ENCODE data around the gene VPS13D. TPM values are rescaled to one million over a fixed set of nuclear protein-coding genes. Genes with fewer than 3 reads are reported as not detected.

Gene VPS13D
- total and polyA plus RNA-seq, 2 donors from 2014 or later: 19.4 to 75.8 TPM

GRCh38 chr1:12181568-12181967, 48.3 kb upstream of the VPS13D start:
- Histone ChIP-seq H3K27me3 (ENCODE audit: control insufficient read depth, insufficient read depth, low read length) (no peaks in the 10 kb centered on the region), H3K9ac (ENCODE audit: low read length in 3 of 3) (no peak overlapping the region), H3K4me1 (ENCODE audit: control insufficient read depth in 2 of 3, insufficient read depth in 2 of 3, low read depth in 1 of 3, low read length in 3 of 3) (peaks cover 0 to 39% (median 0%) of the 10 kb centered on the region in 3 donors), H3K9me3 (ENCODE audit: control insufficient read depth in 2 of 3, insufficient read depth in 1 of 3, low read length in 3 of 3) (no peaks in the 10 kb centered on the region), H3K36me3 (ENCODE audit: control insufficient read depth in 2 of 3, insufficient read depth in 3 of 3, low read length in 3 of 3) (no peaks in the 10 kb centered on the region), H3K27ac (ENCODE audit: low read depth in 2 of 2, low read length in 2 of 2) (no peak overlapping the region), H3K4me3 (ENCODE audit: low read length in 3 of 3) (no peak overlapping the region)
- DNase-seq (no peak), FAIRE-seq (no peak)
- TF ChIP-seq CTCF (IDR thresholded peaks at IDR 0.05; ENCODE audit: borderline replicate concordance, extremely low read depth, insufficient read depth): no peak
- intact Hi-C loops (cut with DNase I): no loop called here

GRCh38 chr1:12182410-12182984, 47.3 kb upstream of the VPS13D start:
- no peak for FAIRE-seq

GRCh38 chr1:12183095-12183794, 46.6 kb upstream of the VPS13D start:
- Histone ChIP-seq H3K36me3 (ENCODE audit: control insufficient read depth in 2 of 3, insufficient read depth in 3 of 3, low read length in 3 of 3) (no peaks in the 10 kb centered on the region), H3K4me3 (ENCODE audit: low read length in 3 of 3) (no peak overlapping the region), H3K9me3 (ENCODE audit: control insufficient read depth in 2 of 3, insufficient read depth in 1 of 3, low read length in 3 of 3) (no peaks in the 10 kb centered on the region), H3K27ac (ENCODE audit: low read depth in 2 of 2, low read length in 2 of 2) (no peak overlapping the region), H3K27me3 (ENCODE audit: control insufficient read depth, insufficient read depth, low read length) (no peaks in the 10 kb centered on the region), H3K4me1 (ENCODE audit: control insufficient read depth in 2 of 3, insufficient read depth in 2 of 3, low read depth in 1 of 3, low read length in 3 of 3) (peaks cover 0 to 38% (median 0%) of the 10 kb centered on the region in 3 donors), H3K9ac (ENCODE audit: low read length in 3 of 3) (no peak overlapping the region)
- no peak for TF ChIP-seq CTCF (IDR thresholded peaks at IDR 0.05; ENCODE audit: borderline replicate concordance, extremely low read depth, insufficient read depth)
- peak; percentile 46 for FAIRE-seq
- DNase-seq: no peak
- intact Hi-C loops (cut with DNase I): no loop called here

More at GRCh38 chr1:12182410-12182984, 47.3 kb upstream of the VPS13D start:
- no peak for DNase-seq
- Histone ChIP-seq H3K27me3 (ENCODE audit: control insufficient read depth, insufficient read depth, low read length) (no peaks in the 10 kb centered on the region), H3K4me1 (ENCODE audit: control insufficient read depth in 2 of 3, insufficient read depth in 2 of 3, low read depth in 1 of 3, low read length in 3 of 3) (peaks cover 0 to 36% (median 0%) of the 10 kb centered on the region in 3 donors), H3K9me3 (ENCODE audit: control insufficient read depth in 2 of 3, insufficient read depth in 1 of 3, low read length in 3 of 3) (no peaks in the 10 kb centered on the region), H3K9ac (ENCODE audit: low read length in 3 of 3) (no peak overlapping the region), H3K36me3 (ENCODE audit: control insufficient read depth in 2 of 3, insufficient read depth in 3 of 3, low read length in 3 of 3) (no peaks in the 10 kb centered on the region), H3K4me3 (ENCODE audit: low read length in 3 of 3) (no peak overlapping the region), H3K27ac (ENCODE audit: low read depth in 2 of 2, low read length in 2 of 2) (peak overlapping the region in 1 of 2 donors; percentile 47)
- intact Hi-C loops (cut with DNase I): no loop called here
- TF ChIP-seq CTCF (IDR thresholded peaks at IDR 0.05; ENCODE audit: borderline replicate concordance, extremely low read depth, insufficient read depth): no peak

All from kidney (tissue), 14 donors.